ENCODE results near the gene SLC22A23. TPM values are rescaled to one million over a fixed set of nuclear protein-coding genes. Genes with fewer than 3 reads are reported as not detected.
A peak's percentile ranks its signal among the peaks of the same experiment; 100 is the strongest.

Gene SLC22A23
- polyA plus RNA-seq, 4 donors = 9.5 to 38.3 (median 15.0) TPM

GRCh38 chr6:3369985-3370360 lies 86.9 kb downstream of the SLC22A23 start:
- no peak for FAIRE-seq
- Histone ChIP-seq H3K9me3 (ENCODE audit: control insufficient read depth in 2 of 2, insufficient read depth in 1 of 2, low read depth in 1 of 2, low read length in 1 of 2) (no peaks in the 10 kb centered on the region), H3K36me3 (ENCODE audit: control insufficient read depth in 3 of 3, insufficient read depth in 2 of 3, low read depth in 1 of 3, low read length in 3 of 3) (peaks cover 0 to 28% (median 0%) of the 10 kb centered on the region in 3 donors), H3K4me1 (ENCODE audit: control insufficient read depth in 3 of 3, insufficient read depth in 2 of 3, low read depth in 1 of 3, low read length in 2 of 3) (peaks cover 13 to 64% (median 19%) of the 10 kb centered on the region in 3 donors), H3K4me3 (ENCODE audit: low read depth in 1 of 3, low read length in 3 of 3) (no peak overlapping the region), H3K27ac (ENCODE audit: low read depth in 1 of 3, low read length in 2 of 3) (peak overlapping the region in 2 of 3 donors; percentile 67 to 74), H3K27me3 (ENCODE audit: control insufficient read depth in 3 of 3, insufficient read depth in 3 of 3, low read length in 3 of 3) (no peaks in the 10 kb centered on the region)
- 66 to 82% (median 70%) methylated on average over 5 of the region's 5 CpGs for WGBS, 3 donors
- no peak for DNase-seq

GRCh38 chr6:3368685-3369084 lies 88.2 kb downstream of the SLC22A23 start:
- no peak overlapping the region for H3K27ac ChIP-seq (ENCODE audit: low read depth in 1 of 3, low read length in 2 of 3)
- peaks cover 13 to 64% (median 23%) of the 10 kb centered on the region in 3 donors for H3K4me1 ChIP-seq (ENCODE audit: control insufficient read depth in 3 of 3, insufficient read depth in 2 of 3, low read depth in 1 of 3, low read length in 2 of 3)
- H3K9me3 ChIP-seq (ENCODE audit: control insufficient read depth in 2 of 2, insufficient read depth in 1 of 2, low read depth in 1 of 2, low read length in 1 of 2) = no peaks in the 10 kb centered on the region
- no peak for FAIRE-seq
- peaks cover 0 to 31% (median 0%) of the 10 kb centered on the region in 3 donors for H3K36me3 ChIP-seq (ENCODE audit: control insufficient read depth in 3 of 3, insufficient read depth in 2 of 3, low read depth in 1 of 3, low read length in 3 of 3)
- no peak for DNase-seq
- H3K27me3 ChIP-seq (ENCODE audit: control insufficient read depth in 3 of 3, insufficient read depth in 3 of 3, low read length in 3 of 3) = no peaks in the 10 kb centered on the region
- WGBS, 3 donors = 65 to 79% (median 66%) methylated on average over 4 of the region's 4 CpGs
- no peak overlapping the region for H3K4me3 ChIP-seq (ENCODE audit: low read depth in 1 of 3, low read length in 3 of 3)

- no peaks in the 10 kb centered on the region for H3K27me3 ChIP-seq (ENCODE audit: control insufficient read depth in 3 of 3, insufficient read depth in 3 of 3, low read length in 3 of 3)
- H3K4me3 ChIP-seq (ENCODE audit: low read depth in 1 of 3, low read length in 3 of 3) = no peak overlapping the region
- H3K36me3 ChIP-seq (ENCODE audit: control insufficient read depth in 3 of 3, insufficient read depth in 2 of 3, low read depth in 1 of 3, low read length in 3 of 3) = peaks cover 0 to 36% (median 0%) of the 10 kb centered on the region in 3 donors
- H3K27ac ChIP-seq (ENCODE audit: low read depth in 1 of 3, low read length in 2 of 3) = peak overlapping the region; percentile 24 to 52 (median 41)
- H3K9me3 ChIP-seq (ENCODE audit: control insufficient read depth in 2 of 2, insufficient read depth in 1 of 2, low read depth in 1 of 2, low read length in 1 of 2) = no peaks in the 10 kb centered on the region
- FAIRE-seq (no peak), DNase-seq (peak in 1 of 2 donors; percentile 61)
- 42 to 62% (median 46%) methylated on average over 5 of the region's 5 CpGs for whole genome bisulfite sequencing, 3 donors
- H3K4me1 ChIP-seq (ENCODE audit: control insufficient read depth in 3 of 3, insufficient read depth in 2 of 3, low read depth in 1 of 3, low read length in 2 of 3) = peaks cover 9 to 64% (median 26%) of the 10 kb centered on the region in 3 donors
Observed at GRCh38 chr6:3367630-3368029, 89.2 kb downstream of the SLC22A23 start.

- peaks cover 9 to 58% (median 27%) of the 10 kb centered on the region in 3 donors for H3K4me1 ChIP-seq (ENCODE audit: control insufficient read depth in 3 of 3, insufficient read depth in 2 of 3, low read depth in 1 of 3, low read length in 2 of 3)
- no peaks in the 10 kb centered on the region for H3K9me3 ChIP-seq (ENCODE audit: control insufficient read depth in 2 of 2, insufficient read depth in 1 of 2, low read depth in 1 of 2, low read length in 1 of 2)
- WGBS, 3 donors = 55 to 66% (median 56%) methylated on average over 5 of the region's 5 CpGs
- peak in 1 of 2 donors; percentile 64 for DNase-seq
- H3K27ac ChIP-seq (ENCODE audit: low read depth in 1 of 3, low read length in 2 of 3) = peak overlapping the region in 2 of 3 donors; percentile 5 to 49
- H3K4me3 ChIP-seq (ENCODE audit: low read depth in 1 of 3, low read length in 3 of 3) = no peak overlapping the region
- H3K27me3 ChIP-seq (ENCODE audit: control insufficient read depth in 3 of 3, insufficient read depth in 3 of 3, low read length in 3 of 3) = no peaks in the 10 kb centered on the region
- H3K36me3 ChIP-seq (ENCODE audit: control insufficient read depth in 3 of 3, insufficient read depth in 2 of 3, low read depth in 1 of 3, low read length in 3 of 3) = peaks cover 0 to 30% (median 0%) of the 10 kb centered on the region in 3 donors
- FAIRE-seq = no peak
Observed at GRCh38 chr6:3366596-3367413, 90.0 kb downstream of the SLC22A23 start.

DNA sequence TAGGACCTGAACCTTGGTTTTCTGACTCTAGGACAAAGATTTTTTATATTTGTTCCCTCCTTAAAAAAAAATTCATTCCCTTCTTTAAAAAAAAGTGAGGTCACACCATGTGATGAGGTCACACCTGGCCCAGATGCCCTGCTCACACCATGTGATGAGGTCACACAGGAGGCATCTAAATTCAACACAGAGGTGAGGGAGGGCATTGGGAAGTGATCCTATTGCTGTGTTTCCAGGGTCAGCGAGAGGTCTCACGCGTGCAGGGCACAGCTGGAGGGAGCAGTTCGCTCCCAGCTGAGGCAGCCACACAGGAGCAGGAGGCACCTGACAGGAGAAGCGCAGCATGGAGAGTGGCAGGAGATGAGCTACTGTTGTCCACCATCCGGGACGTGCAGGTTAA lies 92.5 kb downstream of the SLC22A23 start:
- Histone ChIP-seq H3K4me1 (ENCODE audit: control insufficient read depth in 3 of 3, insufficient read depth in 2 of 3, low read depth in 1 of 3, low read length in 2 of 3) (peaks cover 6 to 43% (median 22%) of the 10 kb centered on the region in 3 donors), H3K9me3 (ENCODE audit: control insufficient read depth in 2 of 2, insufficient read depth in 1 of 2, low read depth in 1 of 2, low read length in 1 of 2) (no peaks in the 10 kb centered on the region), H3K4me3 (ENCODE audit: low read depth in 1 of 3, low read length in 3 of 3) (no peak overlapping the region), H3K27me3 (ENCODE audit: control insufficient read depth in 3 of 3, insufficient read depth in 3 of 3, low read length in 3 of 3) (no peaks in the 10 kb centered on the region), H3K27ac (ENCODE audit: low read depth in 1 of 3, low read length in 2 of 3) (peak overlapping the region in 1 of 3 donors; percentile 84), H3K36me3 (ENCODE audit: control insufficient read depth in 3 of 3, insufficient read depth in 2 of 3, low read depth in 1 of 3, low read length in 3 of 3) (peaks cover 0 to 42% (median 0%) of the 10 kb centered on the region in 3 donors)
- no peak for DNase-seq
- FAIRE-seq = no peak
- whole genome bisulfite sequencing, 3 donors = 77 to 82% (median 78%) methylated on average over 7 of the region's 7 CpGs

DNA sequence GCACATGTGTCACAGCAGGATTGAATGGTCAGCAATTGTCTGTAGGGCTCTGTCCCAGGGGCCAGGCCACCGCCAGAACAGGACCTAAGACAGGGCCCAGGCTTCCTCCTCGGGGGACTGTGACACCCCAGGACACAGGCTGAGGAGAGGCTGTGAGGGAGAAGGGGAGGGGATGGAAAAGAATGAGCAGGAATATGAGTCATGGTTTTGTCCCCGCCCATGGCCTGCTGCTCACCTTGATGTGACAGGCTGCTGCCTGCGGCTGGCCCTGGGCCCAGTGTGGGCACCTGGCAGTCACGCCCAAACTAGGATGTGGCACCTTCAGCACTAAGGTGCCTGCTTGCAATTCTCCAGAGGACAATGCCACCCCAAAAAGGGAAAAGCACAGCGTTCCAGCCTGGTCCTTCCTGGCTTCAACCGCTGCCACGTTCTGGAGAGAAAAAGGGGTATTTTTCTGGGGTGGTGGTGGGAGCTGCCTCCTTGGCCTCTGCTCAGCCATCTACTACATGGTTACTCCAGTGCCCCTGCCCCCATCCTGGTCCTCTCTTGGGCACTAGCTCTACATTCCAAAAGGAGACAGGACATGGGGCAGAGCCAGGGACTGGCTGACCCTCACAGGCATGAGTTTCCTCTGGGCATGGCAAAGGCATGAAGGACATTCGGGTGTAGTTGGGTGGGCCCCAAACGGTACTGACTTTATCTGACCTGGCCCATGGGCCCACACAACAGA lies 93.4 kb downstream of the SLC22A23 start:
- no peak for FAIRE-seq
- H3K4me1 ChIP-seq (ENCODE audit: control insufficient read depth in 3 of 3, insufficient read depth in 2 of 3, low read depth in 1 of 3, low read length in 2 of 3) = peaks cover 6 to 40% (median 22%) of the 10 kb centered on the region in 3 donors
- H3K27ac ChIP-seq (ENCODE audit: low read depth in 1 of 3, low read length in 2 of 3) = peak overlapping the region; percentile 15 to 84 (median 80)
- H3K36me3 ChIP-seq (ENCODE audit: control insufficient read depth in 3 of 3, insufficient read depth in 2 of 3, low read depth in 1 of 3, low read length in 3 of 3) = peaks cover 0 to 45% (median 0%) of the 10 kb centered on the region in 3 donors
- peak; percentile 83 to 98 for DNase-seq
- no peak overlapping the region for H3K4me3 ChIP-seq (ENCODE audit: low read depth in 1 of 3, low read length in 3 of 3)
- WGBS, 3 donors = 10 to 65% (median 40%) methylated on average over 9 to 10 of the region's 10 CpGs
- no peaks in the 10 kb centered on the region for H3K27me3 ChIP-seq (ENCODE audit: control insufficient read depth in 3 of 3, insufficient read depth in 3 of 3, low read length in 3 of 3)
- no peaks in the 10 kb centered on the region for H3K9me3 ChIP-seq (ENCODE audit: control insufficient read depth in 2 of 2, insufficient read depth in 1 of 2, low read depth in 1 of 2, low read length in 1 of 2)

DNA sequence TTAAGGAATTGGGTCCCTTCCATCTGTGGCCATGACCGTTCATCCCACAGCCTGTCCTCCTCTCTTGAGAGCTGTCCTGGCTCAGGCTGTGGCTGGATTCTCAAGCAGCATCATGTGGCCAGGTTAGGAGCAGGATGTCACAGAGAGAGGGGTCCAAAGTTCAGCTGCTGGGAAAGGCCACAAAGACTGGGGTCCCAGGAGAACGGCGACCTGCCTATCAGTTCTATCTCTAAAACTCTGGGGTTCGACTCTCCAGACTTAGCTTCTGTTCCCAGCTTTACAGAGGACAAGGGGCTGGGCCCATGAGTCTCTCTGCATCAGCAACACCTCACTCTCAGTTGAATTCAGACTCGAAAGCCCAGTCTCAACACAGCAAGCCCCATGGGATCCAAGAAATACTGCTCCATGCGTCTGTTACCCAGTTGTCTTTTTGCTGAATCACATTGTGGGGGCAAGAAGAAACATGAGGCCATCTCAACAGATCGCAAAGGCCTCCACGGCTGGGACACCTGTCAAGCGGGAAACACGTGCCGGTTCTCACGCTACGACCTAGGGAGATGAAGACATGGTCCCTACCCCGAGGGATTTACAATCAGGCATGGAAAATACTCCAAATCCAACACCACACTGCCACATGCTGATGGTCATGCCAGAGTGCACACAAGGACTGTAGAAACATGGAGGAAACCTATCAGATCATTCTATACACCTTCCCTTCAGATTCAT lies 95.4 kb downstream of the SLC22A23 start:
- Histone ChIP-seq H3K27me3 (ENCODE audit: control insufficient read depth in 3 of 3, insufficient read depth in 3 of 3, low read length in 3 of 3) (no peaks in the 10 kb centered on the region), H3K36me3 (ENCODE audit: control insufficient read depth in 3 of 3, insufficient read depth in 2 of 3, low read depth in 1 of 3, low read length in 3 of 3) (peaks cover 0 to 41% (median 0%) of the 10 kb centered on the region in 3 donors), H3K27ac (ENCODE audit: low read depth in 1 of 3, low read length in 2 of 3) (no peak overlapping the region), H3K4me1 (ENCODE audit: control insufficient read depth in 3 of 3, insufficient read depth in 2 of 3, low read depth in 1 of 3, low read length in 2 of 3) (peaks cover 3 to 38% (median 16%) of the 10 kb centered on the region in 3 donors), H3K9me3 (ENCODE audit: control insufficient read depth in 2 of 2, insufficient read depth in 1 of 2, low read depth in 1 of 2, low read length in 1 of 2) (no peaks in the 10 kb centered on the region), H3K4me3 (ENCODE audit: low read depth in 1 of 3, low read length in 3 of 3) (no peak overlapping the region)
- WGBS, 3 donors = 67 to 81% (median 68%) methylated on average over 14 of the region's 14 CpGs
- peak in 1 of 2 donors; percentile 36 for DNase-seq
- FAIRE-seq = no peak

- H3K27me3 ChIP-seq (ENCODE audit: control insufficient read depth in 3 of 3, insufficient read depth in 3 of 3, low read length in 3 of 3) = no peaks in the 10 kb centered on the region
- H3K4me1 ChIP-seq (ENCODE audit: control insufficient read depth in 3 of 3, insufficient read depth in 2 of 3, low read depth in 1 of 3, low read length in 2 of 3) = peaks cover 3 to 41% (median 18%) of the 10 kb centered on the region in 3 donors
- no peak overlapping the region for H3K27ac ChIP-seq (ENCODE audit: low read depth in 1 of 3, low read length in 2 of 3)
- DNase-seq (no peak), FAIRE-seq (no peak)
- H3K4me3 ChIP-seq (ENCODE audit: low read depth in 1 of 3, low read length in 3 of 3) = no peak overlapping the region
- peaks cover 0 to 44% (median 0%) of the 10 kb centered on the region in 3 donors for H3K36me3 ChIP-seq (ENCODE audit: control insufficient read depth in 3 of 3, insufficient read depth in 2 of 3, low read depth in 1 of 3, low read length in 3 of 3)
- no peaks in the 10 kb centered on the region for H3K9me3 ChIP-seq (ENCODE audit: control insufficient read depth in 2 of 2, insufficient read depth in 1 of 2, low read depth in 1 of 2, low read length in 1 of 2)
- WGBS, 3 donors = 87 to 92% (median 91%) methylated on average over 16 of the region's 16 CpGs
Observed at GRCh38 chr6:3360727-3361045, 96.2 kb downstream of the SLC22A23 start.
